B cell (primary cell): ENCODE data around the gene SPECC1L. TPM values are rescaled to one million over a fixed set of nuclear protein-coding genes. Genes with fewer than 3 reads are reported as not detected.

Source experiments
- ATAC-seq: fragments of 200-7000 bp; cut with Tn5 transposase; one replicate; pipeline ENCODE4 v1.10.0; 2021; ENCODE audit warnings: low read depth, mild to moderate bottlenecking, moderate number of reproducible peaks, moderate library complexity
- CTCF ChIA-PET: fragments of 350-600 bp; sonication (Branson Sonifier 250); formaldehyde crosslinking; loops from one replicate; lab custom pipeline; 2021; ENCODE audit warnings: antibody characterized with exemption, inconsistent platforms; lab: Charles Lee
- POLR2A ChIA-PET: fragments of 350-600 bp; sonication (Branson Sonifier 250); formaldehyde crosslinking; loops from one replicate; lab custom pipeline; 2021; ENCODE audit warnings: antibody characterized with exemption; lab: Charles Lee
- DNase-seq: peaks from one replicate; pipeline ENCODE4 v3.0.0; 2013
- H2AFZ ChIP-seq: 2 replicates; pipeline ENCODE4 v1.6.1; 2012; ENCODE audit warnings: mild to moderate bottlenecking, low read depth, low read length; ENCODE audit not compliant: insufficient read depth, poor library complexity, severe bottlenecking
- H3K27ac ChIP-seq, 2 donors: 1 replicate in 1 of 2; 2 replicates in 1 of 2; pipeline ENCODE4 v1.5.1; 2012 to 2013; ENCODE audit warnings: low read length in 2 of 2, mild to moderate bottlenecking in 2 of 2, moderate library complexity in 1 of 2
- H3K27me3 ChIP-seq, 4 experiments: fragments of 200-600 bp in 1 of 4; sonication (generic) in 1 of 4; replicated peaks in 1 of 4; 1 replicate in 2 of 4; 2 replicates in 2 of 4; pipeline versions ENCODE4 v1.6.1 to v1.7.0; 2013 to 2016; ENCODE audit warnings: low read length in 3 of 4, mild to moderate bottlenecking in 2 of 4, mixed read lengths in 1 of 4, moderate library complexity in 1 of 4; ENCODE audit not compliant: insufficient read depth in 4 of 4, control insufficient read depth in 3 of 4; ENCODE audit errors: control extremely low read depth in 1 of 4
- H3K36me3 ChIP-seq, 2 experiments: replicated peaks in 1 of 2; 1 replicate in 1 of 2; 2 replicates in 1 of 2; pipeline versions ENCODE4 v1.6.1 to v1.7.1; 2013; ENCODE audit warnings: low read length in 1 of 2; ENCODE audit not compliant: insufficient read depth in 2 of 2, control insufficient read depth in 1 of 2; ENCODE audit errors: control extremely low read depth in 1 of 2, extremely low read depth in 1 of 2
- H3K4me1 ChIP-seq, 2 donors: fragments of 200-600 bp in 1 of 2; sonication (generic) in 1 of 2; 1 replicate in 1 of 2; 2 replicates in 1 of 2; pipeline versions ENCODE4 v1.5.1 to v1.6.1; 2013 to 2017; ENCODE audit warnings: low read length in 2 of 2; ENCODE audit not compliant: control insufficient read depth in 2 of 2, insufficient read depth in 2 of 2
- H3K4me2 ChIP-seq: replicated peaks from 2 replicates; pipeline ENCODE3; 2012; ENCODE audit warnings: mild to moderate bottlenecking, low read depth, low read length; ENCODE audit not compliant: poor library complexity, severe bottlenecking
- H3K4me3 ChIP-seq, 5 experiments: fragments of 200-600 bp in 1 of 5; sonication (generic) in 1 of 5; 1 replicate in 3 of 5; 2 replicates in 2 of 5; pipeline versions ENCODE4 v1.5.1 to v1.7.0; 2011 to 2016; ENCODE audit warnings: low read length in 4 of 5, mild to moderate bottlenecking in 4 of 5, low read depth in 2 of 5, control low read depth in 1 of 5, moderate library complexity in 1 of 5; ENCODE audit not compliant: insufficient read depth in 1 of 5; ENCODE audit errors: control extremely low read depth in 1 of 5, extremely low read depth in 1 of 5
- H3K79me2 ChIP-seq: fragments of 200-600 bp; sonication (generic); one replicate; pipeline ENCODE4 v1.6.0; 2016; ENCODE audit warnings: low read length; ENCODE audit not compliant: control insufficient read depth, insufficient read depth
- H3K9ac ChIP-seq: fragments of 200-600 bp; sonication (generic); 2 replicates; pipeline ENCODE4 v1.6.1; 2017; ENCODE audit warnings: mild to moderate bottlenecking, low read length, moderate library complexity
- H3K9me3 ChIP-seq, 3 donors: one replicate each; pipeline versions ENCODE4 v1.6.1 to v1.7.1; 2013; ENCODE audit warnings: low read length in 2 of 3; ENCODE audit not compliant: control insufficient read depth in 2 of 3, insufficient read depth in 1 of 3; ENCODE audit errors: control extremely low read depth in 1 of 3
- H4K20me1 ChIP-seq: 2 replicates; pipeline ENCODE4 v1.6.0; 2012; ENCODE audit warnings: mild to moderate bottlenecking, low read length; ENCODE audit not compliant: insufficient read depth, control insufficient read depth, poor library complexity, severe bottlenecking
- H3K27ac Mint-ChIP-seq: one replicate; pipeline ENCODE4 v1.8.0; 2021; ENCODE audit warnings: mixed read lengths
- H3K27me3 Mint-ChIP-seq: one replicate; pipeline ENCODE4 v1.8.0; 2021; ENCODE audit warnings: mixed read lengths
- H3K4me1 Mint-ChIP-seq: one replicate; pipeline ENCODE4 v1.8.0; 2021; ENCODE audit warnings: mixed read lengths
- H3K4me3 Mint-ChIP-seq: one replicate; pipeline ENCODE4 v1.8.0; 2021; ENCODE audit warnings: mixed read lengths
- H3K9me3 Mint-ChIP-seq: one replicate; pipeline ENCODE4 v1.8.0; 2022; ENCODE audit warnings: mixed read lengths; ENCODE audit not compliant: insufficient read depth
- EZH2 ChIP-seq: IDR thresholded peaks from 2 replicates; pipeline ENCODE4 v1.6.1; 2012; ENCODE audit warnings: borderline replicate concordance, low read depth, mild to moderate bottlenecking, moderate library complexity, low read length; ENCODE audit not compliant: insufficient read depth, poor library complexity, severe bottlenecking
- WGBS: methylation state at CpG from one replicate; pipeline ENCODE4 v1.1.5; 2013; ENCODE audit warnings: missing lambda C conversion rate; ENCODE audit not compliant: insufficient coverage; 5-methylcytosine and 5-hydroxymethylcytosine counted together
- intact Hi-C: fragments of 100-400 bp; cut with micrococcal nuclease; formaldehyde crosslinking; loops from one replicate; pipeline ENCODE4 v1.10.0; 2022
- polyA plus RNA-seq: library from polyadenylated mRNA; depleted of rRNA; stranded (reverse); fragments of >200 nt; gene quantifications from 2 replicates; pipeline ENCODE4 v1.2.3, GENCODE V29; 2012
- total RNA-seq, 2 donors: library from RNA; stranded (reverse); fragments of 120-200 nt in 1 of 2; gene quantifications; 1 replicate in 1 of 2; 2 replicates in 1 of 2; pipeline versions ENCODE4 v1.2.3 to v1.2.4, GENCODE V29; 2013 to 2022
- TF ChIP-seq, protein P1 (sequence below): fragments of 200-600 bp; IDR thresholded peaks from one replicate; pipeline ENCODE4 v1.8.0; 2022; ENCODE audit warnings: antibody characterized with exemption, mild to moderate bottlenecking

The SPECC1L gene
- total and polyA plus RNA-seq, 2 donors (not counting 1 experiment from before 2014, with no cell fraction given), result 14.4 to 85.3 TPM

DNA sequence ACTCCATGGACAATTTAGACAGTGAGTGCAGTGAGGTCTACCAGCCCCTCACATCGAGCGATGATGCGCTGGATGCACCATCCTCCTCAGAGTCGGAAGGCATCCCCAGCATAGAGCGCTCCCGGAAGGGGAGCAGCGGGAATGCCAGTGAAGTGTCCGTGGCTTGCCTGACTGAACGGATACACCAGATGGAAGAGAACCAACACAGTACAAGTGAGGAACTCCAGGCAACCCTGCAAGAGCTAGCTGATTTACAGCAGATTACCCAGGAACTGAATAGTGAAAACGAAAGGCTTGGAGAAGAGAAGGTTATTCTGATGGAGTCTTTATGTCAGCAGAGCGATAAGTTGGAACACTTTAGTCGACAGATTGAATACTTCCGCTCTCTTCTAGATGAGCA lies 51.4 kb downstream of the SPECC1L start:
- DNase-seq (no peak), ATAC-seq (no peak)
- no peaks in the 10 kb centered on the region for H4K20me1 ChIP-seq
- WGBS, result 98% methylated on average over 10 of the region's 13 CpGs
- no peak overlapping the region for H3K4me2 ChIP-seq
- H3K4me1 ChIP-seq, result no peaks in the 10 kb centered on the region
- intact Hi-C loops, result no loop called here
- no peak overlapping the region for H3K9ac ChIP-seq
- peaks cover 10 to 35% of the 10 kb centered on the region in 2 experiments for H3K36me3 ChIP-seq
- Mint-ChIP-seq H3K4me3 (no peak overlapping the region), H3K4me1 (peaks cover 8% of the 10 kb centered on the region), H3K9me3 (no peaks in the 10 kb centered on the region), H3K27me3 (no peaks in the 10 kb centered on the region), H3K27ac (no peak overlapping the region)
- peaks cover 6% of the 10 kb centered on the region for H3K79me2 ChIP-seq
- H3K27ac ChIP-seq, result no peak overlapping the region
- no peak overlapping the region for H3K4me3 ChIP-seq
- no peaks in the 10 kb centered on the region for H3K9me3 ChIP-seq
- no peak overlapping the region for H2AFZ ChIP-seq
- POLR2A ChIA-PET, result no interaction called here
- no peaks in the 10 kb centered on the region for H3K27me3 ChIP-seq
- TF ChIP-seq EZH2, result no peak
- TF ChIP-seq, protein P1, sequence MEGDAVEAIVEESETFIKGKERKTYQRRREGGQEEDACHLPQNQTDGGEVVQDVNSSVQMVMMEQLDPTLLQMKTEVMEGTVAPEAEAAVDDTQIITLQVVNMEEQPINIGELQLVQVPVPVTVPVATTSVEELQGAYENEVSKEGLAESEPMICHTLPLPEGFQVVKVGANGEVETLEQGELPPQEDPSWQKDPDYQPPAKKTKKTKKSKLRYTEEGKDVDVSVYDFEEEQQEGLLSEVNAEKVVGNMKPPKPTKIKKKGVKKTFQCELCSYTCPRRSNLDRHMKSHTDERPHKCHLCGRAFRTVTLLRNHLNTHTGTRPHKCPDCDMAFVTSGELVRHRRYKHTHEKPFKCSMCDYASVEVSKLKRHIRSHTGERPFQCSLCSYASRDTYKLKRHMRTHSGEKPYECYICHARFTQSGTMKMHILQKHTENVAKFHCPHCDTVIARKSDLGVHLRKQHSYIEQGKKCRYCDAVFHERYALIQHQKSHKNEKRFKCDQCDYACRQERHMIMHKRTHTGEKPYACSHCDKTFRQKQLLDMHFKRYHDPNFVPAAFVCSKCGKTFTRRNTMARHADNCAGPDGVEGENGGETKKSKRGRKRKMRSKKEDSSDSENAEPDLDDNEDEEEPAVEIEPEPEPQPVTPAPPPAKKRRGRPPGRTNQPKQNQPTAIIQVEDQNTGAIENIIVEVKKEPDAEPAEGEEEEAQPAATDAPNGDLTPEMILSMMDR, result no peak
- CTCF ChIA-PET, result interaction anchor here (1.1 to 6.1 kb wide), 4 partner anchors 9 to 205 kb away, joined by 3 to 36 read pairs (median 10); no protein-coding TSS in a partner anchor

DNA sequence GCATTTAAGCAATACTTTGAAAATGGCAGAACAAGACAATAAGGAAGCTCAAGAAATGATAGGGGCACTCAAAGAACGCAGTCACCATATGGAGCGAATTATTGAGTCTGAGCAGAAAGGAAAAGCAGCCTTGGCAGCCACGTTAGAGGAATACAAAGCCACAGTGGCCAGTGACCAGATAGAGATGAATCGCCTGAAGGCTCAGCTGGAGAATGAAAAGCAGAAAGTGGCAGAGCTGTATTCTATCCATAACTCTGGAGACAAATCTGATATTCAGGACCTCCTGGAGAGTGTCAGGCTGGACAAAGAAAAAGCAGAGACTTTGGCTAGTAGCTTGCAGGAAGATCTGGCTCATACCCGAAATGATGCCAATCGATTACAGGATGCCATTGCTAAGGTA lies 51.9 kb downstream of the SPECC1L start:
- H3K4me1 ChIP-seq, result no peaks in the 10 kb centered on the region
- H3K27ac Mint-ChIP-seq, result no peak overlapping the region

More for the DNA sequence above, 51.9 kb downstream of the SPECC1L start:
- CTCF ChIA-PET, result interaction anchor here (1.1 to 6.1 kb wide), 4 partner anchors 8 to 204 kb away, joined by 3 to 36 read pairs (median 10); no protein-coding TSS in a partner anchor
- H4K20me1 ChIP-seq, result no peaks in the 10 kb centered on the region
- Mint-ChIP-seq H3K4me1 (peaks cover 8% of the 10 kb centered on the region), H3K27me3 (no peaks in the 10 kb centered on the region), H3K9me3 (no peaks in the 10 kb centered on the region), H3K4me3 (no peak overlapping the region)
- DNase-seq (no peak), ATAC-seq (no peak)
- H3K36me3 ChIP-seq, result peaks cover 10 to 37% of the 10 kb centered on the region in 2 experiments
- peaks cover 6% of the 10 kb centered on the region for H3K79me2 ChIP-seq
- no peak overlapping the region for H3K9ac ChIP-seq
- no peaks in the 10 kb centered on the region for H3K9me3 ChIP-seq
- no peak for TF ChIP-seq EZH2
- TF ChIP-seq, protein P1, result no peak
- 100% methylated on average over 6 of the region's 6 CpGs for WGBS
- no peak overlapping the region for H3K27ac ChIP-seq
- intact Hi-C loops, result no loop called here
- POLR2A ChIA-PET, result no interaction called here
- no peak overlapping the region for H2AFZ ChIP-seq
- no peak overlapping the region for H3K4me2 ChIP-seq
- H3K4me3 ChIP-seq, result no peak overlapping the region
- H3K27me3 ChIP-seq, result no peaks in the 10 kb centered on the region
